GM13976 (cell line): Measurements from ENCODE around the gene GABBR2.

Source experiments
- DNase-seq: peaks from one replicate; pipeline ENCODE4 v3.0.0; 2012; ENCODE audit warnings: low spot score
- in situ Hi-C: fragments of 300-500 bp; cut with MboI; formaldehyde crosslinking; loops from one replicate; pipeline ENCODE4 v1.12.0; 2022; ENCODE audit warnings: low sequenced_read_pairs, mixed read lengths, inconsistent platforms; ENCODE audit not compliant: unreplicated experiment
- TF ChIP-seq, protein P1 (sequence below): IDR thresholded peaks from 2 replicates; pipeline ENCODE4 v1.5.1; 2012; ENCODE audit warnings: borderline replicate concordance, mild to moderate bottlenecking; ENCODE audit not compliant: insufficient read depth; ENCODE audit errors: extremely low read depth, missing control alignments, control extremely low read depth

Gene GABBR2

DNA sequence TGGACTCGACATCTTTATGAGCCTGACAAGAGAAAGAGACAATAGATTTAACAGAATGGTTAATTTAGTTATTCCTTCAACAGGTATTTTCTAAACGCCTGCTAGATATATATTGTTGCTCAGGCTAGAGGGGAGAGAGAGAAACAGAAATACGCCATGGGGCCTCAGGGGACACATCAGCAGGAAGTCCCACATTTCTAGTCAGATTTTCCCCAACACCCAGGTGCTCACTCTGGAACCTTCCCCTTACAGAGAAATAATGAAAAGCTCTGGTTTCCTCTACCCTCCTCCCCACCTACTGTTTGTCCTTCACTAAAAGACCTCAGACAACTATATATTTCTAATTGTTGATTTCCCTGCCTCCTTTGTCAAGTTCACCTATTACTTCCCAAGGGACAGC, 323.0 kb downstream of the GABBR2 start:
- TF ChIP-seq, protein P1, sequence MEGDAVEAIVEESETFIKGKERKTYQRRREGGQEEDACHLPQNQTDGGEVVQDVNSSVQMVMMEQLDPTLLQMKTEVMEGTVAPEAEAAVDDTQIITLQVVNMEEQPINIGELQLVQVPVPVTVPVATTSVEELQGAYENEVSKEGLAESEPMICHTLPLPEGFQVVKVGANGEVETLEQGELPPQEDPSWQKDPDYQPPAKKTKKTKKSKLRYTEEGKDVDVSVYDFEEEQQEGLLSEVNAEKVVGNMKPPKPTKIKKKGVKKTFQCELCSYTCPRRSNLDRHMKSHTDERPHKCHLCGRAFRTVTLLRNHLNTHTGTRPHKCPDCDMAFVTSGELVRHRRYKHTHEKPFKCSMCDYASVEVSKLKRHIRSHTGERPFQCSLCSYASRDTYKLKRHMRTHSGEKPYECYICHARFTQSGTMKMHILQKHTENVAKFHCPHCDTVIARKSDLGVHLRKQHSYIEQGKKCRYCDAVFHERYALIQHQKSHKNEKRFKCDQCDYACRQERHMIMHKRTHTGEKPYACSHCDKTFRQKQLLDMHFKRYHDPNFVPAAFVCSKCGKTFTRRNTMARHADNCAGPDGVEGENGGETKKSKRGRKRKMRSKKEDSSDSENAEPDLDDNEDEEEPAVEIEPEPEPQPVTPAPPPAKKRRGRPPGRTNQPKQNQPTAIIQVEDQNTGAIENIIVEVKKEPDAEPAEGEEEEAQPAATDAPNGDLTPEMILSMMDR = no peak
- no peak for DNase-seq
- in situ Hi-C loops = no loop called here

DNA sequence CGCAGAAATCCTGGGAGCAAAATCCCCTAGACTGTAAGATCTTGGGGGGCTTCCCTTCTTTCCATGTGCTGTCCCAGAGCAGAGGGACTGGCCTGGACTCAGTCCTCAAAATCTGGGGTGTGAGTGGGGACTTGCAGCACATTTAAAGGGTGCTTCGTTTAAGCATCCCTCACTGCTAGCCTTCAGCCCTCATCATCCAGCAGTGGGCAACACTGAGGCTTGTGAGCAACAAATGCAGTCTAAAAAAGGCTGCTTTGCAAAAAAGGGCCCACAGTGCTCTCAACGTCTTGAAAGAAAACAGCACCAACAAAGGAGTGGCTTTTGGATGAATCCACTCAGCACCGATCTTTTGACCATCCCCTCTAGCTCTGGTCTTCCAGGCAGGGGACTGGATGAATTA, 325.0 kb downstream of the GABBR2 start:
- in situ Hi-C loops = no loop called here
- TF ChIP-seq, protein P1 = no peak
- no peak for DNase-seq

DNA sequence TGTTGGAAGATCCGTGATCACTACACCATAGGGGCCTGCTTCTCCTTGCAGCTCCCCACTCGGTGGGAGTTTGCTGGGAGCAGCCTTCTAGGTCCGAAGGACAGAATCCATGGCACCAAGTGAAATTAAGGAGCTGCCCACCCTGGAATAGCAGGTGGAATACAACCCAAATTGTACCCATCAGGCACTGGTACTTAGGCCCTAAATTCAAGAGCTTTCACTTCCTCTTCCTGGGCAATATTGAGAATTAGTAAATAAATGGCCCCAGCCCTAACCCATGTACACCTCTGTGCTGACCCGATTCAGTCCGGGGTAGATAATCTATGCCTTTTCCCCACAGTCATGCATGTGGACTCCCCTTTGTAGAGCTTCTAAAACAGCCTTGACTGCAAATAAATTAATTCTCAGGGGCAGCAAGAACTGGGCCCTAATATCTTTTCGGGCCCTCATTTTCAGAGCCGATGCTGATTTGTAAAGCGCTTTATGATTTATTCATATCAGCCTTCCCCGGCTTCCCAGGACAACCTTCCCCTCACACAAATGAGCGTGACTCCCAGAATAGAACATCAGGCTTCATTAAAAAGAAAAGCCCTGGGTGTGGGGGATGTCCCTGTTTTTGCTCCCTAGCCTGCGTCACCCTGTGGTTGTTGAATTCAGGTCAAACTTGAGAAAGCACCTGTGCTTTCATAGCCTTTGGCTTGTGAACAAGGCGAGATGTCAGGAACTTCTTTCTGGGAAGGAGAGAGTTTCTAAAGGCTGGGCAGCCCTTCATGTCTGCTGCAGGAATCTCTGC, 327.2 kb downstream of the GABBR2 start:
- in situ Hi-C loops = no loop called here
- TF ChIP-seq, protein P1 = no peak
- DNase-seq = peak; percentile 51

DNA sequence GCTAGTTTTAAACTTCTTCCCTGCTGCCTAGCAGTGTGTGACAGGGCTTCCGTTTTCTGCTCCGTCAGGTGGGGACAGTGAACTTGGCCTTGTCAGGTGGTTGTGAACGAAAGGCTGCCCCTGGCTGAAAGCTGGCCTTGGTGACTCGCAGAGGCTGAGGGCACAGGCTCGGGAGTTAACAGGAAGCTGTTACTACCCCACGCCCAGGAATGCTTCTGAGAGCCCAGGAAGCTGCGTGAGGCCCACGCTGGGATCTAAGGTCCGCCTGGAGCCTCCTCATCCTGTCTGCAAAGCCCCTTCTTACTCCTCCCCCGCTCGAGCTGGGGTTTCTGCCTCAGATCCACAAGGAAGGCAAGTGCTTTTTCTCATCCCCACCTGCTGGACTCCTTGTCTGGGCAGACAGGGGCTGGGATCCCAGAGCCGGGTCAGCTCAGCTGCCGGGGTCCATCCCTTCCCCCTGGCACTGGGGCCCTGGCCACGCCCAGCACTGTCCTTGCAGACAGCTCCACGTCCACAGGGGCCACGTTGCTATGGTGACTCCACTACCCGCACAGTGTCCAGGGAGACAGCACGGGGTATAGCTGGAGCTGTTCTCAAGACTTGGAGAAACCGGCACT, 328.6 kb downstream of the GABBR2 start:
- in situ Hi-C loops = no loop called here
- peak; percentile 57 for DNase-seq

DNA sequence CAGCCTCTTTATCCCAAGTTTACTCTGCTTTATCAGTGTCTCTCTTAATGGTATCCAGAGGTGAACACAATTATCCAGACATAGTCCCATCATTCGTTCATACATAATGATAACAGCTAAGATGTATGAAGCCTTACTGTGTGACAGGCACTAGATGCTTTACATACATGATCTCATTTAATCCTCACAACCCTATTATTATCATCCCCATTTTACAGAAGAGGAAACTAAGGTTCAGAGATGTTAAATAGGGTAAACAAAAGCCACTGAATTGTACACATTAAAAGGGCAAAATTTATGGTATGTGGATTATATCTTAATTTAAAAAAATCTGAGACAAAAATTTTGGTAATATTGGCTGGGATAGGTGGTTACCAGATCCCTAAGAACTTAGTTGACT, 329.2 kb downstream of the GABBR2 start:
- in situ Hi-C loops = no loop called here
- no peak for DNase-seq
- TF ChIP-seq, protein P1 = no peak

More for the DNA sequence above, 328.6 kb downstream of the GABBR2 start:
- TF ChIP-seq, protein P1 = no peak

DNA sequence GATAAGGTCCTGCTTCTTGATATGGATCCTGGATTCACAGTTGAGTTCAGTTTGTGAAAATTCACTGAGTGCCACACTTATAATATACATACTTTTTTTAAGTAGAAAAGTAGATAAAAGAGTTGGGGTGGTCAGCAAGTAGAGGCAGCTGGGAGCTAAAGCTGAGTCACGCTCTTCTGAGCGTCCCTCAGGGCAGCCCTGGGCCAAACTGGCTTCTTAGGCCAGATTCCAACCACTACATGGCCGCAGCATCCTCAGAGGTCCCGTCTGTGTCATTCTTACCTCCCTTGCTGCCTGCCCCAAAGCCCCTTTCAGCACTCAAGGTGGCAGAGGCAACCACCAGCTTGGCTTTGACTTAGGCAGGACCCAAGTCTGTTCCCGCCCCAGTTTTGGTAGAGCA, 329.9 kb downstream of the GABBR2 start:
- DNase-seq = no peak
- in situ Hi-C loops = no loop called here
- TF ChIP-seq, protein P1 = no peak
